K562 treated with DMSO at 1 percent for 24 hours (cell line): ENCODE measurements around the gene LMF1. TPM values are rescaled to one million over a fixed set of nuclear protein-coding genes. Genes with fewer than 3 reads are reported as not detected.

ENCODE experiments used
- total RNA-seq: library from RNA; unstranded; fragments of 300-600 nt; gene quantifications from 2 replicates; pipeline ENCODE4 v1.2.3, GENCODE V29; 2022; ENCODE audit warnings: low read depth; ENCODE audit not compliant: insufficient read depth

LMF1 gene
- total RNA-seq = 4.5 and 12.8 TPM in 2 replicates

DNA sequence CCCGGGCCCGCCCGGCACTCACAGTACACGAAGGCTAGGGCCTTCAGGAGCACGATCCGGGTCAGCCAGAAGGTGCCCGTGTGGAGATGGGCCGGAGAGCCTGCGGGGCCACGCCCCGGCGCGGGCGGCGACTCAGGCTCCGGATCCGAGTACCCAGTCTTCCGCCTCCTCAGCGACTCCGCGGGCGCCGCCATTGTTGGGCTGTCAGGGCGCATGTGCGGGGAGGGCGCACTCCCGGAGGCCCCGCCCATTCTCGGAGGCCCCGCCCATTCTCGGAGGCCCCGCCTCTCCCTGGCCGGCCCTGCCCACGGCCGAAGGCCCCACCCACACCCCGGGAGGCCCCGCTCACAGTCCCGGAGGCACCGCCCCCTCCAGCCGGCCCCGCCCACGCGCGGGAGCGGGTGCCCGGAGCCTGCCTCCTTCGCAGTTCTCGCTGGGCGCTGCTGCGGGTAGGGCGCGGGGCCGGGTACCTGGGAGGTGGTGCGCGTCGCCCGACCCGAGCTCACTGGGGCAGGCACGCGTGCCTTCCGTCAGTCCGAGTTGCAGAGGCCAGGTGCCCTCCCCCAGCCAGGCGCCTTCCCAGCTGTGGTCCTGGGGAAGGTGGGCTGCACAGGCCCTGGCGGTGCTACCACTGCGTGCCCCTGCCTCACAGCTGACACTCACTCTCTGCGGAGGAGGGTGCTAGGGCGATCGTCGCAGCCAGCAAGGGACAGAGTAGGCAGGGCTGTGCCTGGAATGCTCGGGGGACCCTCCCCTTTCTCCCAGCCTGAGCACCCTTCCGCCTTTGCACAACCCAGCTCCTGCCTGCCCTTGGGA lies at the start of gene LMF1:
LMF1 (minus strand) TSS at position 219 of the 816 bp plus-strand sequence; CDS start at position 215, 4 bp downstream.

DNA sequence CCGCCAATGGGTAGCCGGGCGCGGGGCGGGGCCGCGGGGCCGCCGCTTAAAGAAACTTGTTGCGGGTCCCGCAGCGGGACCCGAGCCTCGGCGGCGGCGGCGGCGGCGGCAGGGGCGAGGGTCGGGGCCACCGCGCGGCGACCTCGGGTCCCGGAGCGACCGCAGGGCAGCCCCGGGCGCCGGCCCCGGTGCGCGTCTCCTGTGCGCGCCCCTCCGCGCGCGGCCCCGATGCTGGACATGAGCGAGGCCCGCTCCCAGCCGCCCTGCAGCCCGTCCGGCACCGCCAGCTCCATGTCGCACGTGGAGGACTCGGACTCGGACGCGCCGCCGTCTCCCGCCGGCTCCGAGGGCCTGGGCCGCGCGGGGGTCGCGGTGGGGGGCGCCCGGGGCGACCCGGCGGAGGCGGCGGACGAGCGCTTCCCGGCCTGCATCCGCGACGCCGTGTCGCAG lies 10.9 kb upstream of the LMF1 start, which contains the start of gene SOX8:
SOX8 (plus strand) TSS at position 76 of the 450 bp plus-strand sequence; CDS start at position 229, 153 bp downstream.

Other genes with a start within 250 kb of the LMF1 start
- 76.2 and 84.9 TPM in 2 replicates for gene ANTKMT, start 249.8 kb downstream of the LMF1 start, total RNA-seq
- gene CCDC78, start 244.5 kb downstream of the LMF1 start, total RNA-seq = 1.3 and 1.8 TPM in 2 replicates
- gene HAGHL, start 243.9 kb downstream of the LMF1 start, total RNA-seq = 22.0 and 22.6 TPM in 2 replicates
- gene CIAO3, start 230.0 kb downstream of the LMF1 start, total RNA-seq = 40.1 and 45.9 TPM in 2 replicates
- not detected in 2 replicates for gene MSLN, start 210.2 kb downstream of the LMF1 start, total RNA-seq
- gene RPUSD1, start 182.6 kb downstream of the LMF1 start, total RNA-seq = 64.3 and 67.5 TPM in 2 replicates
- 46.3 and 54.9 TPM in 2 replicates for gene CHTF18, start 182.4 kb downstream of the LMF1 start, total RNA-seq
- gene GNG13, start 170.2 kb downstream of the LMF1 start, total RNA-seq = not detected in 2 replicates
- gene SOX8, start 10.8 kb upstream of the LMF1 start, total RNA-seq = not detected in 2 replicates
- not detected in 2 replicates for gene SSTR5, start 101.8 kb upstream of the LMF1 start, total RNA-seq
- not detected in 2 replicates for gene C1QTNF8, start 125.3 kb upstream of the LMF1 start, total RNA-seq
- gene CACNA1H, start 182.1 kb upstream of the LMF1 start, total RNA-seq = 0.28 and 0.34 TPM in 2 replicates